SH-SY5Y (cell line): Measurements from ENCODE around the gene SUMF1.

ENCODE experiments used
- GATA2 ChIP-seq: IDR thresholded peaks from 2 replicates; pipeline ENCODE4 v1.6.1; 2011; ENCODE audit warnings: mild to moderate bottlenecking, low read depth, low read length
- GATA3 ChIP-seq: IDR thresholded peaks from 2 replicates; pipeline ENCODE4 v1.6.1; 2011; ENCODE audit warnings: low read depth, mild to moderate bottlenecking, low read length, moderate library complexity

Gene SUMF1

GRCh38 chr3:4320096-4320911 is 146.8 kb downstream of the SUMF1 start:
- no peak for TF ChIP-seq GATA3
- TF ChIP-seq GATA2: no peak

- TF ChIP-seq GATA2: no peak
These were observed 152.4 kb downstream of the SUMF1 start for GRCh38 chr3:4314688-4315087.

- no peak for TF ChIP-seq GATA2
- TF ChIP-seq GATA3: no peak
These were observed 153.3 kb downstream of the SUMF1 start for GRCh38 chr3:4313606-4314293.

GRCh38 chr3:4311496-4311895 is 155.6 kb downstream of the SUMF1 start:
- no peak for TF ChIP-seq GATA3
- no peak for TF ChIP-seq GATA2
